Calu3 (cell line): ENCODE data around the gene HNRNPLL. TPM values are rescaled to one million over a fixed set of nuclear protein-coding genes. Genes with fewer than 3 reads are reported as not detected.
"Not testable (repeated sequence)": the region's sequence is repeated elsewhere in the genome, so short reads cannot be mapped to it uniquely, and the experiment has no call there.

Experiments
- BruUV-seq: library from RNA; stranded (reverse); fragments of 400-500 nt; replicated peaks from 2 replicates; lab custom pipeline; 2021; lab: Mats Ljungman, UMichigan
- CTCF ChIA-PET: fragments of 300-600 bp; sonication (Branson Sonifier 250); formaldehyde crosslinking; loops from one replicate; lab custom pipeline; 2022; ENCODE audit warnings: antibody characterized with exemption; lab: Charles Lee
- DNase-seq: peaks from one replicate; pipeline ENCODE4 v3.0.0; 2022
- H3K27ac Mint-ChIP-seq: one replicate; pipeline ENCODE4 v1.8.0; 2022; ENCODE audit warnings: mixed read lengths; ENCODE audit not compliant: unreplicated experiment
- H3K27me3 Mint-ChIP-seq: one replicate; pipeline ENCODE4 v1.8.0; 2022; ENCODE audit warnings: mixed read lengths; ENCODE audit not compliant: unreplicated experiment
- H3K36me3 Mint-ChIP-seq: one replicate; pipeline ENCODE4 v1.8.0; 2022; ENCODE audit warnings: mild to moderate bottlenecking, moderate library complexity, mixed read lengths; ENCODE audit not compliant: insufficient read depth, unreplicated experiment
- H3K4me1 Mint-ChIP-seq: one replicate; pipeline ENCODE4 v1.8.0; 2022; ENCODE audit warnings: mild to moderate bottlenecking, low read depth, mixed read lengths; ENCODE audit not compliant: unreplicated experiment
- H3K4me3 Mint-ChIP-seq: one replicate; pipeline ENCODE4 v1.8.0; 2022; ENCODE audit warnings: mild to moderate bottlenecking, low read depth, moderate library complexity, mixed read lengths; ENCODE audit not compliant: unreplicated experiment
- H3K9me3 Mint-ChIP-seq: one replicate; pipeline ENCODE4 v1.8.0; 2022; ENCODE audit warnings: low read depth, mixed read lengths; ENCODE audit not compliant: unreplicated experiment
- intact Hi-C: fragments of 100-400 bp; cut with micrococcal nuclease; formaldehyde crosslinking; loops from one replicate; pipeline ENCODE4 v1.10.0; 2022; ENCODE audit not compliant: unreplicated experiment
- total RNA-seq: library from RNA; stranded (reverse); gene quantifications from 2 replicates; pipeline ENCODE4 v1.2.3, GENCODE V29; 2022
- TF ChIP-seq, protein P1 (sequence below): fragments of 200-600 bp; IDR thresholded peaks from one replicate; pipeline ENCODE4 v1.8.0; 2022; ENCODE audit warnings: antibody characterized with exemption; ENCODE audit not compliant: unreplicated experiment

The HNRNPLL gene
- total RNA-seq, 1 experiment from 2014 or later = 47.6 TPM

DNA sequence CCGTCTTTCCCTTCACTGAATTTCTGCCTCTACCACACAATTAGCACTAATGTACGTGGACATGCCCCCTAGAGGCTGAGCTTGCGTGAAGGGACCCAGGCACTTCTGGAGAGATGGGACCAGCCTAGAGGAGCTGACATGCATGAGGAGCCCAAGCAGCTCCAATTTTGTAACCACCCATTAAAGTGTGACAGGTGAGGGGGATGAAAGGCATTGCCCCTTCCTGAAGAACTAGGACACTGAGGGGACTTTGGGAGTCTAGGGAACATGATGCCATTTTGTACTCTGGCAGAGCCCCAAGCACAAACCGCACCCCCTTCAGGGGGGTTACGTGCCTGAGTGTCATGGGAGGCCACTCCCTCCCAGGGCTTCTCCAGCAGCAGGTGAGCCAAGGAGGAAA is 63.6 kb downstream of the HNRNPLL start:
- Mint-ChIP-seq H3K27ac (no peak overlapping the region), H3K9me3 (no peaks in the 10 kb centered on the region), H3K27me3 (no peaks in the 10 kb centered on the region), H3K36me3 (peaks cover 8% of the 10 kb centered on the region), H3K4me1 (peaks cover 10% of the 10 kb centered on the region), H3K4me3 (no peak overlapping the region)
- TF ChIP-seq, protein P1, sequence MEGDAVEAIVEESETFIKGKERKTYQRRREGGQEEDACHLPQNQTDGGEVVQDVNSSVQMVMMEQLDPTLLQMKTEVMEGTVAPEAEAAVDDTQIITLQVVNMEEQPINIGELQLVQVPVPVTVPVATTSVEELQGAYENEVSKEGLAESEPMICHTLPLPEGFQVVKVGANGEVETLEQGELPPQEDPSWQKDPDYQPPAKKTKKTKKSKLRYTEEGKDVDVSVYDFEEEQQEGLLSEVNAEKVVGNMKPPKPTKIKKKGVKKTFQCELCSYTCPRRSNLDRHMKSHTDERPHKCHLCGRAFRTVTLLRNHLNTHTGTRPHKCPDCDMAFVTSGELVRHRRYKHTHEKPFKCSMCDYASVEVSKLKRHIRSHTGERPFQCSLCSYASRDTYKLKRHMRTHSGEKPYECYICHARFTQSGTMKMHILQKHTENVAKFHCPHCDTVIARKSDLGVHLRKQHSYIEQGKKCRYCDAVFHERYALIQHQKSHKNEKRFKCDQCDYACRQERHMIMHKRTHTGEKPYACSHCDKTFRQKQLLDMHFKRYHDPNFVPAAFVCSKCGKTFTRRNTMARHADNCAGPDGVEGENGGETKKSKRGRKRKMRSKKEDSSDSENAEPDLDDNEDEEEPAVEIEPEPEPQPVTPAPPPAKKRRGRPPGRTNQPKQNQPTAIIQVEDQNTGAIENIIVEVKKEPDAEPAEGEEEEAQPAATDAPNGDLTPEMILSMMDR = no peak
- no peak for DNase-seq
- no TSS peak for BruUV-seq
- intact Hi-C loops = loop anchor here (5.0 kb wide), 1 partner anchor 203 kb away; no protein-coding TSS in a partner anchor
- CTCF ChIA-PET = no interaction called here

DNA sequence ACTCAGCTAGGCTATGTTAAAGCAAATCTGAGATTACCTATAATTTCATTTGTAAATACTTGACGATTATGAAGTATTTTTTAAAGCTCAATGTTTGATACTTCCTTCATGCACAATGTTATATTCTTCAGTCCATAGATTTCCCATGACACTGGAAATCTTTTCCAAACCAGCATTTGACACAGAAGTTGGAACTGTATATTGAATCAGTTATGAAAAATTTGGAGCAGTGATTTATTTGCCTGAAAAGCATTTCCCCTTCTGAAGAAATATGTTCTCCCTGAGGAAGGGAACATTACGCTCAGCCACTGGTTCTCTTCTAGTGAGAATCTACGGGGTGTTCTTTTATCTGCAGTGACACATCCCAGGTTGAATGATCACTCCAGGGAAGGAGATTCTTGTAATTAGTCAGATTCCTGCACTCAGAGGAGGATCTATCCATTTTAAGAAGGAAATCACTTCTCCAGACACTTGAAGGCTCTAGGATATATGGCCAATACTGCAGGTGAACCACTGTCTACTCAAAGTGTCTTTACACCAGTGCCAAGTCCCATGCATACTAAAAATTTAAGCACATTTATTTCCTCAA is 64.7 kb downstream of the HNRNPLL start:
- CTCF ChIA-PET = no interaction called here
- intact Hi-C loops = loop anchor here (5.0 kb wide), 1 partner anchor 204 kb away; no protein-coding TSS in a partner anchor
- TF ChIP-seq, protein P1 = no peak
- no TSS peak for BruUV-seq
- DNase-seq = no peak
- Mint-ChIP-seq H3K9me3 (no peaks in the 10 kb centered on the region), H3K4me3 (no peak overlapping the region), H3K27me3 (peaks cover 8% of the 10 kb centered on the region), H3K36me3 (peaks cover 8% of the 10 kb centered on the region), H3K27ac (no peak overlapping the region), H3K4me1 (peaks cover 6% of the 10 kb centered on the region)

DNA sequence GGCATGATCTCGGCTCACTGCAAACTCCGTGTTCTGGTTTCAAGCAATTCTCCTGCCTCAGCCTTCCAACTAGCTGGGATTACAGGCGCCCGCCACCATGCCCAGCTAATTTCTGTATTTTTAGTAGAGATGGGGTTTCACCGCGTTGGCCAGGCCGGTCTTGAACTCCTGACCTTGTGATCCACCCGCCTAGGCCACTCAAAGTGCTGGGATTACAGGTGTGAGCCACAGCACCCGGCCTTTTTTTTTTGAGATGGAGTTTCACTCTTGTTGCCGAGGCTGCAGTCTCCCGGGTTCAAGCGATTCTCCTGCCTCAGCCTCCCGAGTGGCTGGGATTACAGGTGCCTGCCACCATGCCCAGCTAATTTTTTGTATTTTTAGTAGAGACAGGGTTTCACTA is 65.4 kb downstream of the HNRNPLL start:
- H3K36me3 Mint-ChIP-seq, H3K27ac Mint-ChIP-seq, DNase-seq, H3K9me3 Mint-ChIP-seq, BruUV-seq, H3K4me1 Mint-ChIP-seq, H3K4me3 Mint-ChIP-seq: not testable (repeated sequence)
- H3K27me3 Mint-ChIP-seq = peaks cover 13% of the 10 kb centered on the region
- CTCF ChIA-PET = interaction anchor here (0.7 kb wide), 1 partner anchor 200 kb away, joined by 4 read pairs; no protein-coding TSS in a partner anchor
- intact Hi-C loops = loop anchor here (5.0 kb wide), 1 partner anchor 205 kb away; no protein-coding TSS in a partner anchor

DNA sequence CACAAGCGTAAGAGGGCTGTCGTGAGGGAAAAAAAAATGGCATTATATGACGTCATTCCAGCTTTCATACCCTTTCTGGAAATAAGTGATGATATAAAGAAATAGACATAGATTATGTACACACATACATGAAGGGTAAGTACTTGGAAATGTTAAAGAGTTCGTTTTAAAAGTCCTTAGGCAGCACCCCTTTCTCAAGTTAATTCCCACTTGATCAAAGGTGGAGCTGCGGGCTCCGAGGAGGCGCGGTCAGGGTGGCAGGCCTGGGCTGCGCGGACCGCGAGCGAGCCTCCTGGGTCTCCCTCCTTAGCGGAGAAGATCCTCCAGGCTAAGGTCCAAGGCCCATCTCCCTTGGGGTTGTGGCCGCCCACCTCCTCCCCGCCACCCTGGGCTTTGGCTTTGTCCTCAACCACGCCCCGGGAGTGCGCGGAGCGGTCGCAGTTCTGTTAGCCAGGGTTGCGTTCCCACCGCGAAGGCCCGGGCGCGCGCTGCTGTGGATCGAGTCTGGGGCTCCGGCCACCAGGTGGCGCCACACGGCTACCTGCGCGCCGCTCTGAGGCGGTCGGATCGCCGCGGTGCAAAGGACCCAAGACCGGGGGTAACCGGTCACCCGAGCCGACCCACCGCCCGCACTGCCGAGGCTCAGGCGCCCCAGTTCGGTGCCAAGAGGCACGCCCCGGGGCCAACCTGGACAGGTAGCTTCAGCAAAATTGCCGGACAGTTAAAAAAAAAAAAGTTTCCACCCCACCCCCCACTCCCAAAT is 66.8 kb downstream of the HNRNPLL start:
- TF ChIP-seq, protein P1 = peak; percentile 92
- Mint-ChIP-seq H3K4me3 (peak overlapping the region; percentile 69), H3K9me3 (no peaks in the 10 kb centered on the region), H3K27me3 (peaks cover 13% of the 10 kb centered on the region), H3K36me3 (peaks cover 8% of the 10 kb centered on the region), H3K4me1 (no peaks in the 10 kb centered on the region), H3K27ac (no peak overlapping the region)
- BruUV-seq = no TSS peak
- CTCF ChIA-PET = interaction anchor here (0.6 kb wide), 2 partner anchors 215 to 261 kb away, joined by 5 to 9 read pairs; no protein-coding TSS in a partner anchor
- peak; percentile 92 for DNase-seq
- intact Hi-C loops = loop anchor here (5.0 kb wide), 1 partner anchor 206 kb away; no protein-coding TSS in a partner anchor
